HEK293 (cell line): ENCODE data around the gene CAPSL.

Source experiments
- CTCF ChIA-PET: fragments of 350-600 bp; formaldehyde crosslinking; extraction: SDS; loops from one replicate; lab custom pipeline; 2021; ENCODE audit warnings: antibody characterized with exemption; lab: Yijun Ruan, JAX
- POLR2A ChIA-PET: fragments of 300-600 bp; formaldehyde crosslinking; extraction: SDS; loops from one replicate; lab custom pipeline; 2020; ENCODE audit warnings: antibody characterized with exemption, inconsistent platforms; lab: Yijun Ruan, JAX
- H3K27ac ChIP-seq: fragments of 200-500 bp; sonication (Bioruptor generic); 2 replicates; pipeline ENCODE4 v1.5.1; 2014; ENCODE audit warnings: low read depth, low read length, control low read depth, inconsistent platforms; ENCODE audit errors: extremely low read depth
- H3K36me3 ChIP-seq, 2 experiments: fragments of 200-500 bp in 1 of 2; sonication (Bioruptor generic) in 1 of 2; 1 replicate in 1 of 2; 2 replicates in 1 of 2; pipeline ENCODE4 v1.5.1; 2014 to 2017; ENCODE audit warnings: inconsistent platforms in 2 of 2, low read length in 2 of 2; ENCODE audit not compliant: control insufficient read depth in 2 of 2, insufficient read depth in 1 of 2
- H3K4me1 ChIP-seq: fragments of 200-500 bp; sonication (Bioruptor generic); 2 replicates; pipeline ENCODE4 v1.5.1; 2014; ENCODE audit warnings: mild to moderate bottlenecking, low read length, inconsistent platforms; ENCODE audit not compliant: control insufficient read depth, insufficient read depth
- H3K4me3 ChIP-seq: 2 replicates; pipeline ENCODE4 v1.5.1; 2011; ENCODE audit warnings: low read depth, mild to moderate bottlenecking, control low read depth, low read length, moderate library complexity
- H3K9me3 ChIP-seq: fragments of 200-500 bp; sonication (Bioruptor generic); 2 replicates; pipeline ENCODE4 v1.5.1; 2014; ENCODE audit warnings: low read depth, low read length, inconsistent platforms; ENCODE audit not compliant: control insufficient read depth, insufficient read depth
- BCL6B ChIP-seq: fragments of 450-650 bp; formaldehyde crosslinking; IDR thresholded peaks from 2 replicates; pipeline ENCODE4 v1.5.1; 2017; ENCODE audit warnings: missing biosample characterization, missing genetic modification characterization
- GFI1B ChIP-seq: fragments of 450-650 bp; formaldehyde crosslinking; IDR thresholded peaks from 2 replicates; pipeline ENCODE4 v1.5.1; 2016; ENCODE audit warnings: missing biosample characterization, missing genetic modification characterization
- GLI4 ChIP-seq: fragments of 450-650 bp; formaldehyde crosslinking; IDR thresholded peaks from 2 replicates; pipeline ENCODE4 v1.5.1; 2016; ENCODE audit warnings: missing biosample characterization, missing genetic modification characterization
- HIC1 ChIP-seq: fragments of 450-650 bp; formaldehyde crosslinking; IDR thresholded peaks from 2 replicates; pipeline ENCODE4 v1.5.1; 2016; ENCODE audit warnings: missing biosample characterization, missing genetic modification characterization
- PBX3 ChIP-seq: sonication (generic); formaldehyde crosslinking; IDR thresholded peaks from 2 replicates; pipeline ENCODE4 v1.8.1; 2022; ENCODE audit warnings: mild to moderate bottlenecking, moderate library complexity, missing genetic modification reagents
- TRIM28 ChIP-seq: IDR thresholded peaks from 2 replicates; pipeline ENCODE4 v1.6.1; 2011; ENCODE audit warnings: low read length, control low read depth, borderline replicate concordance
- ZNF155 ChIP-seq: fragments of 450-650 bp; formaldehyde crosslinking; IDR thresholded peaks from 2 replicates; pipeline ENCODE4 v1.5.1; 2016; ENCODE audit warnings: missing biosample characterization, missing genetic modification characterization
- ZNF2 ChIP-seq: fragments of 450-650 bp; formaldehyde crosslinking; IDR thresholded peaks from 2 replicates; pipeline ENCODE4 v1.5.1; 2016; ENCODE audit warnings: missing biosample characterization, missing genetic modification characterization
- ZNF274 ChIP-seq, 2 experiments: fragments of 200-500 bp in 1 of 2; fragments of 450-650 bp in 1 of 2; sonication (Bioruptor generic) in 1 of 2; formaldehyde crosslinking in 1 of 2; IDR thresholded peaks; 2 replicates each; pipeline versions ENCODE4 v1.5.1 to v1.6.1; 2014 to 2016; ENCODE audit warnings: borderline replicate concordance in 1 of 2, inconsistent platforms in 1 of 2, low read length in 1 of 2, missing biosample characterization in 1 of 2, missing genetic modification characterization in 1 of 2
- ZNF404 ChIP-seq: fragments of 450-650 bp; formaldehyde crosslinking; IDR thresholded peaks from 2 replicates; pipeline ENCODE4 v1.5.1; 2017; ENCODE audit warnings: missing biosample characterization, missing genetic modification characterization
- ZNF621 ChIP-seq: fragments of 450-650 bp; formaldehyde crosslinking; IDR thresholded peaks from 2 replicates; pipeline ENCODE4 v1.5.1; 2017; ENCODE audit warnings: missing biosample characterization, missing genetic modification characterization
- ZNF768 ChIP-seq: fragments of 450-650 bp; formaldehyde crosslinking; IDR thresholded peaks from 2 replicates; pipeline ENCODE4 v1.5.1; 2018; ENCODE audit warnings: missing biosample characterization, mild to moderate bottlenecking, missing genetic modification characterization
- TF ChIP-seq, protein P1 (sequence below): fragments of 450-650 bp; formaldehyde crosslinking; IDR thresholded peaks from 2 replicates; pipeline ENCODE4 v1.5.1; 2017; ENCODE audit warnings: missing biosample characterization, missing genetic modification characterization
- TF ChIP-seq, protein P2 (sequence below): fragments of 450-650 bp; formaldehyde crosslinking; IDR thresholded peaks from 2 replicates; pipeline ENCODE4 v1.5.1; 2016; ENCODE audit warnings: missing biosample characterization, missing genetic modification characterization
- TF ChIP-seq, protein P3 (sequence below): fragments of 450-650 bp; formaldehyde crosslinking; IDR thresholded peaks from 2 replicates; pipeline ENCODE4 v1.5.1; 2016; ENCODE audit warnings: missing biosample characterization, missing genetic modification characterization
- TF ChIP-seq, protein P4 (sequence below): fragments of 450-650 bp; formaldehyde crosslinking; IDR thresholded peaks from 2 replicates; pipeline ENCODE4 v1.5.1; 2017; ENCODE audit warnings: missing biosample characterization, mild to moderate bottlenecking, missing genetic modification characterization, moderate library complexity

The CAPSL gene

DNA sequence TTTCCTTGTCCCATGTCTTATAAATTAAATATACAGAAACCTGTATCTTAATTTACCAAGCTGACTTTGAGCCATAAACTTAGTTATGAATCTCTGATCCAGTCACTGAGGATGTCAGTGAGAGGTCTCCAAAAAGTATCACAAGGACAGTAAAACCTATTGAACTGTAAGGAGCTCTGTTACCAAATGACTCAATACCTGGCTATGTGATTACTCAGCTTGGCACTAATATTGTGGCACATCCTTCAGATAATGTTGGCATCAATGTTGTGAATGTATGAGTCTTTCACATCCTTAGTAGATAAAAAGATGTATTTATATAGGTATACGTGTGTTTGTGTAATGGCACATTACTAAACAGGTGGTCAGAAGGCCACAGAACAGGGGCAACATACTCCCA is 18.0 kb upstream of the CAPSL start:
- no peak overlapping the region for H3K27ac ChIP-seq
- H3K4me1 ChIP-seq, result no peaks in the 10 kb centered on the region
- no peak overlapping the region for H3K4me3 ChIP-seq
- H3K36me3 ChIP-seq, result no peaks in the 10 kb centered on the region
- POLR2A ChIA-PET, result no interaction called here
- TF ChIP-seq ZNF404 (tag by site-specific recombination) (no peak), GLI4 (tag by site-specific recombination) (no peak), ZNF155 (tag by site-specific recombination) (no peak), ZNF274 (IDR thresholded peaks at IDR 0.05; ENCODE audit: low read length) (no peak), ZNF274 (tag by site-specific recombination; IDR thresholded peaks at IDR 0.05; ENCODE audit: borderline replicate concordance) (no peak), ZNF621 (no peak), HIC1 (no peak), PBX3 (CRISPR knock-in tag) (no peak), BCL6B (no peak), GFI1B (tag by site-specific recombination) (no peak), ZNF768 (tag by site-specific recombination) (no peak), ZNF2 (tag by site-specific recombination) (no peak), TRIM28 (no peak)
- TF ChIP-seq, protein P1, sequence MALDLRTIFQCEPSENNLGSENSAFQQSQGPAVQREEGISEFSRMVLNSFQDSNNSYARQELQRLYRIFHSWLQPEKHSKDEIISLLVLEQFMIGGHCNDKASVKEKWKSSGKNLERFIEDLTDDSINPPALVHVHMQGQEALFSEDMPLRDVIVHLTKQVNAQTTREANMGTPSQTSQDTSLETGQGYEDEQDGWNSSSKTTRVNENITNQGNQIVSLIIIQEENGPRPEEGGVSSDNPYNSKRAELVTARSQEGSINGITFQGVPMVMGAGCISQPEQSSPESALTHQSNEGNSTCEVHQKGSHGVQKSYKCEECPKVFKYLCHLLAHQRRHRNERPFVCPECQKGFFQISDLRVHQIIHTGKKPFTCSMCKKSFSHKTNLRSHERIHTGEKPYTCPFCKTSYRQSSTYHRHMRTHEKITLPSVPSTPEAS (tag by site-specific recombination), result no peak
- TF ChIP-seq, protein P2, sequence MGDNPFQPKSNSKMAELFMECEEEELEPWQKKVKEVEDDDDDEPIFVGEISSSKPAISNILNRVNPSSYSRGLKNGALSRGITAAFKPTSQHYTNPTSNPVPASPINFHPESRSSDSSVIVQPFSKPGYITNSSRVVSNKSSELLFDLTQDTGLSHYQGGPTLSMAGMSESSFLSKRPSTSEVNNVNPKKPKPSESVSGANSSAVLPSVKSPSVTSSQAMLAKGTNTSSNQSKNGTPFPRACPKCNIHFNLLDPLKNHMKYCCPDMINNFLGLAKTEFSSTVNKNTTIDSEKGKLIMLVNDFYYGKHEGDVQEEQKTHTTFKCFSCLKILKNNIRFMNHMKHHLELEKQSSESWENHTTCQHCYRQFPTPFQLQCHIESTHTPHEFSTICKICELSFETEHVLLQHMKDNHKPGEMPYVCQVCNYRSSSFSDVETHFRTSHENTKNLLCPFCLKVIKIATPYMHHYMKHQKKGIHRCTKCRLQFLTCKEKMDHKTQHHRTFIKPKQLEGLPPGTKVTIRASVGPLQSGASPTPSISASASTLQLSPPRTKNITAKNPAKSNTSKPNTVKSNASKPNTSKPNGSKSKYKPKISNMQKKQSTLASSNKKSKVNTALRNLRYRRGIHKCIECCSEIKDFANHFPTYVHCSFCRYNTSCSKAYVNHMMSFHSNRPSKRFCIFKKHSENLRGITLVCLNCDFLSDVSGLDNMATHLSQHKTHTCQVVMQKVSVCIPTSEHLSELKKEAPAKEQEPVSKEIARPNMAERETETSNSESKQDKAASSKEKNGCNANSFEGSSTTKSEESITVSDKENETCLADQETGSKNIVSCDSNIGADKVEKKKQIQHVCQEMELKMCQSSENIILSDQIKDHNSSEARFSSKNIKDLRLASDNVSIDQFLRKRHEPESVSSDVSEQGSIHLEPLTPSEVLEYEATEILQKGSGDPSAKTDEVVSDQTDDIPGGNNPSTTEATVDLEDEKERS (tag by site-specific recombination), result no peak
- TF ChIP-seq, protein P3, sequence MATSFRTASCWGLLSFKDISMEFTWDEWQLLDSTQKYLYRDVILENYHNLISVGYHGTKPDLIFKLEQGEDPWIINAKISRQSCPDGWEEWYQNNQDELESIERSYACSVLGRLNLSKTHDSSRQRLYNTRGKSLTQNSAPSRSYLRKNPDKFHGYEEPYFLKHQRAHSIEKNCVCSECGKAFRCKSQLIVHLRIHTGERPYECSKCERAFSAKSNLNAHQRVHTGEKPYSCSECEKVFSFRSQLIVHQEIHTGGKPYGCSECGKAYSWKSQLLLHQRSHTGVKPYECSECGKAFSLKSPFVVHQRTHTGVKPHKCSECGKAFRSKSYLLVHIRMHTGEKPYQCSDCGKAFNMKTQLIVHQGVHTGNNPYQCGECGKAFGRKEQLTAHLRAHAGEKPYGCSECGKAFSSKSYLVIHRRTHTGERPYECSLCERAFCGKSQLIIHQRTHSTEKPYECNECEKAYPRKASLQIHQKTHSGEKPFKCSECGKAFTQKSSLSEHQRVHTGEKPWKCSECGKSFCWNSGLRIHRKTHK (tag by site-specific recombination), result no peak
- TF ChIP-seq, protein P4, sequence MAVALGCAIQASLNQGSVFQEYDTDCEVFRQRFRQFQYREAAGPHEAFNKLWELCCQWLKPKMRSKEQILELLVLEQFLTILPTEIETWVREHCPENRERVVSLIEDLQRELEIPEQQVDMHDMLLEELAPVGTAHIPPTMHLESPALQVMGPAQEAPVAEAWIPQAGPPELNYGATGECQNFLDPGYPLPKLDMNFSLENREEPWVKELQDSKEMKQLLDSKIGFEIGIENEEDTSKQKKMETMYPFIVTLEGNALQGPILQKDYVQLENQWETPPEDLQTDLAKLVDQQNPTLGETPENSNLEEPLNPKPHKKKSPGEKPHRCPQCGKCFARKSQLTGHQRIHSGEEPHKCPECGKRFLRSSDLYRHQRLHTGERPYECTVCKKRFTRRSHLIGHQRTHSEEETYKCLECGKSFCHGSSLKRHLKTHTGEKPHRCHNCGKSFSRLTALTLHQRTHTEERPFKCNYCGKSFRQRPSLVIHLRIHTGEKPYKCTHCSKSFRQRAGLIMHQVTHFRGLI, result no peak
- CTCF ChIA-PET, result interaction anchor here (0.5 to 1.2 kb wide), 4 partner anchors 14 to 139 kb away, joined by 3 read pairs; partner anchors contain the start of gene CAPSL
- H3K9me3 ChIP-seq, result no peaks in the 10 kb centered on the region
